Activated naive CD4-positive, alpha-beta T cell treated with anti-CD3 and anti-CD28 coated beads, Interleukin-2, amount 50 U/mL, for 24 hours (primary cell): ENCODE results near the gene POLDIP3.
A peak's percentile ranks its signal among the peaks of the same experiment; 100 is the strongest.
"Not testable (repeated sequence)": the region's sequence is repeated elsewhere in the genome, so short reads cannot be mapped to it uniquely, and the experiment has no call there.

Experiments used
- H3K27ac Mint-ChIP-seq: one replicate; pipeline ENCODE4 v1.8.0; 2021; ENCODE audit warnings: mild to moderate bottlenecking, mixed read lengths
- H3K27me3 Mint-ChIP-seq: one replicate; pipeline ENCODE4 v1.8.0; 2021; ENCODE audit warnings: mixed read lengths
- H3K36me3 Mint-ChIP-seq: one replicate; pipeline ENCODE4 v1.8.0; 2021; ENCODE audit warnings: mixed read lengths
- H3K4me1 Mint-ChIP-seq: one replicate; pipeline ENCODE4 v1.8.0; 2021; ENCODE audit warnings: mixed read lengths
- H3K4me3 Mint-ChIP-seq: one replicate; pipeline ENCODE4 v1.8.0; 2021; ENCODE audit warnings: mild to moderate bottlenecking, mixed read lengths
- H3K9me3 Mint-ChIP-seq: one replicate; pipeline ENCODE4 v1.8.0; 2021; ENCODE audit warnings: mixed read lengths

The POLDIP3 gene

GRCh38 chr22:42563943-42564342 lies 50.7 kb downstream of the POLDIP3 start:
- H3K27ac Mint-ChIP-seq, result not testable (repeated sequence)

DNA sequence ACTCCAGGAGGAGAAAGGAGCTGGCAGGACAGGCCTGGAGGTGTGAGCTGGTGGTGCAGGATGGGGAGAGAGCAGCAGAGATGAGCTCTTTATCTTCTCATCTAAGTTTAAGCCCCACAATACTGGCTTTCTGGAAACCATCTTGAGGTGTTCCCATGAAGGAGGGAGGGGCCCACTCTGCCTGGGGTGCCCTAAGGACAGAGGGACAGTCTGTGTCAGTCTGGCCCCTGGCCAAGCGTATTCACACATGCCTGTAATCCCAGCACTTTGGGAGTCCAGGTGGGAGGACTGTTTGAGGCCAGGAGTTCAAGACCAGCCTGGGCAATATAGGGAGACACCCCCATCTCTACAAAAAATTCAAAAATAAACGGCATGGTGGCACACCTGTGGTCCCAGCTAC lies 52.0 kb downstream of the POLDIP3 start:
- H3K27me3 Mint-ChIP-seq, result no peaks in the 10 kb centered on the region
- peak overlapping the region; percentile 72 for H3K27ac Mint-ChIP-seq
- peaks cover 3% of the 10 kb centered on the region for H3K4me1 Mint-ChIP-seq
- H3K4me3 Mint-ChIP-seq, result no peak overlapping the region
- no peaks in the 10 kb centered on the region for H3K9me3 Mint-ChIP-seq
- H3K36me3 Mint-ChIP-seq, result no peaks in the 10 kb centered on the region

More at GRCh38 chr22:42563943-42564342, 50.7 kb downstream of the POLDIP3 start:
- H3K36me3 Mint-ChIP-seq, H3K4me1 Mint-ChIP-seq, H3K4me3 Mint-ChIP-seq, H3K9me3 Mint-ChIP-seq, H3K27me3 Mint-ChIP-seq: not testable (repeated sequence)

DNA sequence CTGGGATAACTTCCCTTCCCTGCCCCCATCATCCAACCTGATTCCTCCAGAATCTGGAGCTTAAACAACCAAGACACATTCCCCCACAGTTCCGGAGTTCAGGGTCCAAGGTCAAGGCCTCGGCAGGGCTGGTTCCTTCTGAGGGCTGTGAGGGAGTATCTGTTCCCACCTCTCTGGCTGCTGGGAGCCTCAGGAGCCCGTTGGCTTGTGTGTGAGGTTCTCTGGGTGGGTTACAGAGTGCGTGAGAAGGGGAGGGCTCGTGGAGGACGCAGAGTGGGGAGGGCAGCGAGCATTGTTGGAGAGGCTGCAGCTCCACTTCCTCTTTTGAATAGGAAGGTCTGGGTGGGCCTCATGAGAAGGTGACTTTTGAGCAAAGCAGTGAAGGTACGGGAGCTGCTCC lies 52.4 kb downstream of the POLDIP3 start:
- Mint-ChIP-seq H3K27me3 (no peaks in the 10 kb centered on the region), H3K36me3 (no peaks in the 10 kb centered on the region), H3K4me3 (no peak overlapping the region), H3K9me3 (no peaks in the 10 kb centered on the region), H3K4me1 (peaks cover 3% of the 10 kb centered on the region), H3K27ac (peak overlapping the region; percentile 72)

DNA sequence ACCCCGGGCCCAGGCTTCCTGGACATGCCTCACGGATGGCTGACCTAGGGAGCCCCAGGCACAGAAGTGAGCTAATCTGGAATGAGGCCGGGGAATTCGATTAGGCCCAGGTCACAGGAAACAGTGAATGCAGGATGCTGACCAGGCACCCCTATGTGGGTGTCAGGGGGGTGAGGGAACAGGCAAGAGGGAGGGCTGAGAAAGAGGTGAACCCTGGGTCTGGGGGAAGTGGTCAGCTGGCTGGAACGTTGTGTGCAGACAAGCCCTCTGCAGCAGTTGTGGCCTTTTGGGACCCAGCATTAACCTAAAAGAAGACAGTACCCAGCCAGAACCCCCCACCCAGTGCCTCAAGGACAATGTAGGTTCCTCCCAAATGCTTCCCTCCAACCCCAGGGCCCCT lies 52.8 kb downstream of the POLDIP3 start:
- Mint-ChIP-seq H3K9me3 (no peaks in the 10 kb centered on the region), H3K27me3 (no peaks in the 10 kb centered on the region), H3K36me3 (no peaks in the 10 kb centered on the region), H3K27ac (no peak overlapping the region), H3K4me3 (no peak overlapping the region), H3K4me1 (peaks cover 3% of the 10 kb centered on the region)

DNA sequence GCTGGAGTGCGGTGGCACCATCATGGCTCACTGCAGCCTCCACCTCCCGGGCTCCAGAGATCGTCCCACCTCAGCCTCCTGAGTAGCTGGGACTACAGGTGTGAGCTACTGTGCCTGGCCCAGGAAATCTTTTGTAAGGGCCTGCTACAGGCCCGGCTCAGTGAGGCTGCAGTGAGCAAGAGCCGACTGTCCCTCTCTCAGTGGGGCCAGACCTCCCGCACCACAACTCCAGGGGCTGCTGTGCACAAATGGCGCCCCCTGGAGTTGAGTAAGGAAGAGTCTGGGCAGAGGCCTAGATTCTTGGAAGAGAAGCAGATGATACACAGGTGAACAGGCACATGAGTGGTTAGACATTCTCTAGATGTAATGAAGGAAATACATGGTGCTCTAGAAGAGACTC lies 53.9 kb downstream of the POLDIP3 start:
- Mint-ChIP-seq H3K36me3 (no peaks in the 10 kb centered on the region), H3K4me1 (peaks cover 3% of the 10 kb centered on the region), H3K4me3 (no peak overlapping the region), H3K27me3 (no peaks in the 10 kb centered on the region), H3K9me3 (no peaks in the 10 kb centered on the region), H3K27ac (no peak overlapping the region)

GRCh38 chr22:42560381-42560780 lies 54.3 kb downstream of the POLDIP3 start:
- Mint-ChIP-seq H3K9me3 (no peaks in the 10 kb centered on the region), H3K4me1 (peaks cover 3% of the 10 kb centered on the region), H3K27me3 (no peaks in the 10 kb centered on the region), H3K36me3 (no peaks in the 10 kb centered on the region), H3K27ac (no peak overlapping the region), H3K4me3 (no peak overlapping the region)

DNA sequence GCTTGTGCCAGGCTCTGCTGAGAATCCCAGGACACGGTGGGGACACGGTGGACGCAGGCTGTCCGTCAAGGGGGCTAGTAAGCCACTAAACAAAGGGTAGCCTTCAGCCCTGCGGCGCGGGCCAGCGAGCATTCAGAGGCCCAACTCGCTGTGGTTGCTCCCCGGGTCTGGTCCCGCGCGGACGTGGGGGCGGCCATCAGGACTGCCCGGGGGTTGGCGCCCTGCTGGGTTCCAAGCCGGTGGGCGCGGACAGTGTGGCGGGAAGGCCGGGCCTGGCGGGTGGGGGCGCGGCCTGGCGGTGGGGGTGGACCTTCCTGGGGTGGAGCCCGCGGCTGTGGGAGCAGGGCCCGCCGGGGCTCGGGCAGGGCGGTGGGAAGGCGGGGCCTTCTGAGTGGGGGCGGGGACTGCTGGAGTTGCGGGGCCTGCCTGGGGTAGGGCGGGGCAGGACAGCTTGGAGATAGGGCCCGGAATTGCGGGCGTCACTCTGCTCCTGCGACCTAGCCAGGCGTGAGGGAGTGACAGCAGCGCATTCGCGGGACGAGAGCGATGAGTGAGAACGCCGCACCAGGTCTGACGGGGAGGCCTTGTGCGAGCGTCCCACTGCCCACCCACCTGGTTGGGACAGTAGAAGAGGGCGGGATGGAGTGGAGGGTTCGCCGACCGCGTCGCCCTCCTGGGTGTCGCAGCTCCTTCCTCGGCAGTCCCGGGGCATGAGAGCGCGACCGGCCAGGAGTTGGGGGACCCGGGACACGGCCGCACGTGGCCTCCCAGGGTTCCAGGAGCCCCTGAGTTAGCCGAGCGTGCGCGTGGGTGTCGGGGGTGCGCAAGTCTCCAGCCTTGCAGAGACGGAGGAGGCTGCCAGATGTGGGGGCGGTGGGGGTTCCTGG lies 61.0 kb downstream of the POLDIP3 start, which contains the start of gene SERHL2:
Gene SERHL2, plus strand, starts transcription at position 482 of the 887 bp plus-strand sequence. Its CDS starts 65 bp downstream, at position 547.
- H3K9me3 Mint-ChIP-seq, result no peaks in the 10 kb centered on the region
- H3K27me3 Mint-ChIP-seq, result no peaks in the 10 kb centered on the region
- H3K4me3 Mint-ChIP-seq, result peak within 1 kb of the TSS; percentile 90
- H3K36me3 Mint-ChIP-seq, result no peaks in the 10 kb centered on the region
- H3K27ac Mint-ChIP-seq, result peak within 1 kb of the TSS; percentile 51
- peaks cover 21% of the 10 kb centered on the region for H3K4me1 Mint-ChIP-seq

DNA sequence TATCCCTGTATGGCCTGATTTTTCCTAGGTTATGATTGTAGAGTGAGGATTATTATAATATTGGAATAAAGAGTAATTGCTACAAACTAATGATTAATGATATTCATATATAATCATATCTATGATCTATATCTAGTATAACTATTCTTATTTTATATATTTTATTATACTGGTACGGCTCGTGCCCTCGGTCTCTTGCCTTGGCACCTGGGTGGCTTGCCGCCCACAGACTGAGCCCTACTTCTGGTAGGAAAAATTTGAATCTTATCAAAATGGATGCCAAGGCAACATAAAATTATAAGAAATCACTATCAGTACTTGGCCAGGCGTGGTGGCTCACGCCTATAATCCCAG lies 62.4 kb downstream of the POLDIP3 start:
- H3K9me3 Mint-ChIP-seq, H3K27ac Mint-ChIP-seq, H3K27me3 Mint-ChIP-seq, H3K36me3 Mint-ChIP-seq: not testable (repeated sequence)
- Mint-ChIP-seq H3K4me3 (peak overlapping the region; percentile 55), H3K4me1 (peaks cover 21% of the 10 kb centered on the region)

GRCh38 chr22:42549331-42550060 lies 65.2 kb downstream of the POLDIP3 start:
- Mint-ChIP-seq H3K4me1 (peaks cover 21% of the 10 kb centered on the region), H3K27ac (no peak overlapping the region), H3K4me3 (no peak overlapping the region), H3K9me3 (no peaks in the 10 kb centered on the region), H3K27me3 (no peaks in the 10 kb centered on the region), H3K36me3 (no peaks in the 10 kb centered on the region)

- no peaks in the 10 kb centered on the region for H3K27me3 Mint-ChIP-seq
- no peaks in the 10 kb centered on the region for H3K36me3 Mint-ChIP-seq
- H3K4me3 Mint-ChIP-seq, result no peak overlapping the region
- H3K9me3 Mint-ChIP-seq, result no peaks in the 10 kb centered on the region
- peaks cover 16% of the 10 kb centered on the region for H3K4me1 Mint-ChIP-seq
- H3K27ac Mint-ChIP-seq, result no peak overlapping the region
These were observed 65.9 kb downstream of the POLDIP3 start for GRCh38 chr22:42548597-42549330.

DNA sequence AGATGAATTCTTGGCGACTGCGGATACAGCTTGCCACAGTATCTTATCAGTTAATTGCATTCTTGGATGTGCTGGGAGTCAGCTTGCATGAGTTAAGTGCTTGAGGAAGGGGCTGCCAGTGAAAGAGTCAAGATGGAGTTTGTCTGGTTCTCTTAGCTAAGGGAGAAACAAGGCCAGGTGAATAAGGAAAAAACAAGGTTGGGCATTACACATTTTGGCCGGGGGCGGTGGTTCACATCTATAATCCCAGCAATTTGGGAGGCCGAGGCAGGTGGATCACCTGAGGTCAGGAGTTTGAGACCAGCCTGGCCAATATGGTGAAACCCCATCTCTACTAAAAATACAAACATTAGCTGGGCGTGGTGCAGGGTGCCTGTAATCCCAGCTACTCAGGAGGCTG lies 66.6 kb downstream of the POLDIP3 start:
- H3K4me3 Mint-ChIP-seq, H3K36me3 Mint-ChIP-seq, H3K9me3 Mint-ChIP-seq, H3K27me3 Mint-ChIP-seq, H3K27ac Mint-ChIP-seq: not testable (repeated sequence)
- H3K4me1 Mint-ChIP-seq, result peaks cover 15% of the 10 kb centered on the region

DNA sequence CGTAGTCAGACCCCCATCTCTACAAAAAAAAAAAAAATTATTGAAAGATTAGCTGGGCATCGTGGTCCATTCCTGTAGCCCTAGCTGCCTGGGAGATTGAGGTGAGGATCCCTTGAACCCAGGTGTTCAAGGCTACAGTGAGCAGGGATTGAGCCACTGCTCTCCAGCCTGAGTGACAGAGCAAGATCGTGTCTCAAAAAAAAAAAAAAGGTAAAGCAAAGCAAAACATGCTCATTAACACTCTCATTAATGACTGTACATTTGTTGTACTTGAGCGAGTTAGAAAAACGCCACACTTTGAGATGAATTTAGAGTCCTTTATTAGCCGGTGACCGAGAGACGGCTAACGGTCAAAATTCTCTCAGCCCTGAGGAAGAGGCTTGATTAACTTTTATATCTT lies 67.1 kb downstream of the POLDIP3 start:
- Mint-ChIP-seq H3K4me3 (no peak overlapping the region), H3K27me3 (no peaks in the 10 kb centered on the region), H3K27ac (no peak overlapping the region), H3K4me1 (peaks cover 15% of the 10 kb centered on the region), H3K36me3 (no peaks in the 10 kb centered on the region), H3K9me3 (no peaks in the 10 kb centered on the region)

- H3K9me3 Mint-ChIP-seq, result no peaks in the 10 kb centered on the region
- H3K4me3 Mint-ChIP-seq, result no peak overlapping the region
- H3K27ac Mint-ChIP-seq, result no peak overlapping the region
- no peaks in the 10 kb centered on the region for H3K4me1 Mint-ChIP-seq
- H3K36me3 Mint-ChIP-seq, result no peaks in the 10 kb centered on the region
- H3K27me3 Mint-ChIP-seq, result no peaks in the 10 kb centered on the region
These were observed 70.0 kb downstream of the POLDIP3 start for GRCh38 chr22:42544686-42545085.

- not testable (repeated sequence) for H3K4me1 Mint-ChIP-seq, H3K9me3 Mint-ChIP-seq, H3K36me3 Mint-ChIP-seq, H3K27ac Mint-ChIP-seq, H3K4me3 Mint-ChIP-seq, H3K27me3 Mint-ChIP-seq
These were observed 75.4 kb downstream of the POLDIP3 start for GRCh38 chr22:42539236-42539771.

GRCh38 chr22:42537199-42537831 lies 77.4 kb downstream of the POLDIP3 start:
- not testable (repeated sequence) for H3K9me3 Mint-ChIP-seq

More at GRCh38 chr22:42537199-42537831, 77.4 kb downstream of the POLDIP3 start:
- peaks cover 16% of the 10 kb centered on the region for H3K4me1 Mint-ChIP-seq
- H3K36me3 Mint-ChIP-seq, H3K4me3 Mint-ChIP-seq, H3K27ac Mint-ChIP-seq, H3K27me3 Mint-ChIP-seq: not testable (repeated sequence)
